Fibroblast of villous mesenchyme (primary cell): ENCODE results near the gene NCOR1. TPM values are rescaled to one million over a fixed set of nuclear protein-coding genes. Genes with fewer than 3 reads are reported as not detected.

Experiments
- DNase-seq: peaks from one replicate; pipeline ENCODE4 v3.0.0-alpha.2; 2010; ENCODE audit warnings: low read depth
- H3K4me3 ChIP-seq: 2 replicates; pipeline ENCODE4 v1.5.1; 2011; ENCODE audit warnings: low read depth, mild to moderate bottlenecking, low read length
- CTCF ChIP-seq: IDR thresholded peaks from 2 replicates; pipeline ENCODE4 v1.5.1; 2012; ENCODE audit warnings: low read depth, mild to moderate bottlenecking, low read length; ENCODE audit not compliant: insufficient read depth
- total RNA-seq: library from RNA; depleted of rRNA; stranded (reverse); fragments of >200 nt; gene quantifications from 2 replicates; pipeline ENCODE4 v1.2.3, GENCODE V29; 2012

NCOR1 gene
- total RNA-seq, 1 donor, result 83.3 TPM

- no peak overlapping the region for H3K4me3 ChIP-seq
- no peak for DNase-seq
- no peak for TF ChIP-seq CTCF
These were observed 212.6 kb downstream of the NCOR1 start for GRCh38 chr17:16002708-16003260.

- H3K4me3 ChIP-seq, result peak overlapping the region; percentile 76
- TF ChIP-seq CTCF, result no peak
- no peak for DNase-seq
These were observed 214.0 kb downstream of the NCOR1 start for GRCh38 chr17:16001226-16001897.

DNA sequence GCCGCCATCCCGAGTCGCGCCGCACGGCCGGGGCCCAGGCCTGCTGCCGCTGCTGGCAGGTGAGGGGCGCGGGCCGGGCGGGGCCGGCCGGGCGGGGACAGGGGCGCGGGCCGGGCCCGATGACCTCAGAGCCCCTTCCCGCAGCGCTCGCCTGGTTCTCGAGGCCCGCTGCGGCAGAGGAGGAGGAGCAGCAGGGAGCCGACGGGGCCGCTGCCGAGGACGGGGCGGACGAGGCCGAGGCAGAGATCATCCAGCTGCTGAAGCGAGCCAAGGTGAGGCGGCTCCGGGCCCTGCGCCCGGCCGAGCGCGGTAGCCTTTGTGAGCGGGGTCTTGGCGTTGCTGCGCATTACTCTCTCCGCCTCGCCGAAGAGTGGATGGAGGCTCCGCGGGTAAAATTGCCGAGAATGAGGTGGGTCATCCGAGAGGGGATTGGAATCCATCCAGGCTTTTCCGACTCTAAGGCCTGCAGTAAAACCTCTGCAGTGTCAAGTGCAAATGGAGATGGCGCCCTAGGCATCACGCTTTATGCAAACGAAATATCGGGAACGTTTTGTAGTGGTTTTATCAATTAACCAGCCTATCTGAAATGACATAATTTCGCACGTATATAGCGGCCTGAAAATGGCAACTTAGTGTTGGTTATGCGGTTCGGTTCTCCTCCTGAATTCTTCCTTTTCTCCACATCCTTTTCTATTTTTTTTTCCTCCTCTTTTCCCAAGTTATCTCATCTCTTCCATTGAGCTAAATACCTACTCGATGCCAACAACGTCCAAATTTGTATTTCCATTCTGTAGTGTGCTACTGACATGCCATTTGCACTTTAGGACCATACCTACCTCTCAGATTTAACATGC is 215.1 kb downstream of the NCOR1 start:
- peak overlapping the region; percentile 76 for H3K4me3 ChIP-seq
- DNase-seq, result peak; percentile 44
- no peak for TF ChIP-seq CTCF

DNA sequence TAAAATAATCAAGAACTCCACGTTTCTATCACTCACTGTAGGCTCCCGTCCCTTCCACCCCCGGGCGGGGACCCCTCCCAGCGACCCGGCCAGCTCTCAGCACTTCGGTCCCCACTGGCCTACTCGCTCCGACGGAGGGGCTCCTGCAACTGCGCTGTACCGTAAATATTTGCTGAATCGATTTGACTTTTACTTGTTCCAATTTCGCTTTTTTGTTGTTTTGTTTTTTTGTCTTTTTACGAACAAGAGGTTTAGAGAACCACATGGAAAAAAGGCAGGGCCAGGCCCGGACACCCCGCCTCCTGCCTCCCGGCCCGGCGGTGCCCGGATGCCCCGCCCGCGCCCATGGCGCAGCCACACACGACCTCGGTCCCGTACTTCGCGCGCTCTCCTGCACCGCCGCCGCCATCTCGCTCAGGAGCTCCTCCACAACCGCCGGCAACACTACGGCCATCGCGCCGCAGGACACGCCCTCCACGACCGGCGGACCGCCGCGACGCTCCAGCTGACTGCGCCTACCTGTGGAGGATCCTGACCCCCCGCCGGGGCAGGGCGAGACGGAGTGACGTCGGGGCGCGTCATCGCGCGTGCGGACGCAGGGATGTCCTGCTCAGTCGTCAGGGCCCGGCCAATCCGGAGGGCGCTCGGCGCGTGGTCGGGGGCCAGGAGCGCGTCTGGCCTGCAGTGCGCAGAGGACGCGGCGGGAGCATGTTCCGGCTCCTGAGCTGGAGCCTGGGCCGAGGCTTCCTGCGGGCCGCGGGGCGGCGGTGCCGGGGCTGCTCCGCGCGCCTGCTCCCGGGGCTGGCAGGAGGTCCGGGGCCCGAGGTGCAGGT is 216.0 kb downstream of the NCOR1 start, which contains the start of the genes TTC19 and ZSWIM7:
Gene TTC19 (plus strand): TSS at position 684 of the 833 bp plus-strand sequence. CDS start 25 bp downstream, at position 709.
Gene ZSWIM7 (minus strand): TSS at position 564 of the 833 bp plus-strand sequence. CDS start 110 bp downstream, at position 454.
- peak; percentile 95 for DNase-seq

GRCh38 chr17:15998031-15998562 is 217.2 kb downstream of the NCOR1 start:
- no peak overlapping the region for H3K4me3 ChIP-seq
- TF ChIP-seq CTCF, result no peak
- DNase-seq, result no peak

More for the DNA sequence above, 216.0 kb downstream of the NCOR1 start, which contains the start of the genes TTC19 and ZSWIM7:
- TF ChIP-seq CTCF, result no peak
- peak within 1 kb of the TSS; percentile 76 for H3K4me3 ChIP-seq

- TF ChIP-seq CTCF, result no peak
- no peak for DNase-seq
- no peak overlapping the region for H3K4me3 ChIP-seq
These were observed 219.0 kb downstream of the NCOR1 start for GRCh38 chr17:15996322-15996721.
